Measurements from ENCODE around the gene CSGALNACT2.

The CSGALNACT2 gene

GRCh38 chr10:43194266-43194665, 56.0 kb downstream of the CSGALNACT2 start:
- peak; percentile 7 for DNase-seq (ENCODE audit: insufficient read length, low spot score)
- TF ChIP-seq CTCF (IDR thresholded peaks at IDR 0.05; ENCODE audit: insufficient read depth, missing control alignments), result no peak
- no peak for FAIRE-seq

- TF ChIP-seq CTCF (IDR thresholded peaks at IDR 0.05; ENCODE audit: insufficient read depth, missing control alignments), result no peak
- no peak for FAIRE-seq
Measured at GRCh38 chr10:43194859-43195258, 56.6 kb downstream of the CSGALNACT2 start.

GRCh38 chr10:43195557-43195956, 57.3 kb downstream of the CSGALNACT2 start:
- DNase-seq (ENCODE audit: insufficient read length, low spot score) (peak; percentile 12), FAIRE-seq (no peak)
- no peak for TF ChIP-seq CTCF (IDR thresholded peaks at IDR 0.05; ENCODE audit: insufficient read depth, missing control alignments)

More at GRCh38 chr10:43194859-43195258, 56.6 kb downstream of the CSGALNACT2 start:
- peak; percentile 11 for DNase-seq (ENCODE audit: insufficient read length, low spot score)

- TF ChIP-seq CTCF (IDR thresholded peaks at IDR 0.05; ENCODE audit: insufficient read depth, missing control alignments), result no peak
- DNase-seq (ENCODE audit: insufficient read length, low spot score), result peak; percentile 12
- FAIRE-seq, result no peak
Measured at GRCh38 chr10:43196131-43196980, 58.1 kb downstream of the CSGALNACT2 start.

GRCh38 chr10:43196981-43197833, 59.0 kb downstream of the CSGALNACT2 start:
- DNase-seq (ENCODE audit: insufficient read length, low spot score) (peak; percentile 19), FAIRE-seq (no peak)
- no peak for TF ChIP-seq CTCF (IDR thresholded peaks at IDR 0.05; ENCODE audit: insufficient read depth, missing control alignments)

- DNase-seq (ENCODE audit: insufficient read length, low spot score) (no peak), FAIRE-seq (no peak)
- TF ChIP-seq CTCF (IDR thresholded peaks at IDR 0.05; ENCODE audit: insufficient read depth, missing control alignments), result peak; percentile 28
Measured at GRCh38 chr10:43197834-43198681, 59.8 kb downstream of the CSGALNACT2 start.

All from D721Med (cell line).